HT1080 (cell line): ENCODE data around the gene CAPN13. TPM values are rescaled to one million over a fixed set of nuclear protein-coding genes. Genes with fewer than 3 reads are reported as not detected.

Source experiments
- DNase-seq: peaks from one replicate; pipeline ENCODE4 v3.0.0-alpha.2; 2015; ENCODE audit warnings: low read depth
- total RNA-seq: library from RNA; depleted of rRNA; stranded (reverse); fragments of >200 nt; shearing (Covaris generic); gene quantifications from 2 replicates; pipeline ENCODE4 v1.2.3, GENCODE V29; 2014

Gene CAPN13
- total RNA-seq, 1 experiment from 2014 or later, result not detected

DNA sequence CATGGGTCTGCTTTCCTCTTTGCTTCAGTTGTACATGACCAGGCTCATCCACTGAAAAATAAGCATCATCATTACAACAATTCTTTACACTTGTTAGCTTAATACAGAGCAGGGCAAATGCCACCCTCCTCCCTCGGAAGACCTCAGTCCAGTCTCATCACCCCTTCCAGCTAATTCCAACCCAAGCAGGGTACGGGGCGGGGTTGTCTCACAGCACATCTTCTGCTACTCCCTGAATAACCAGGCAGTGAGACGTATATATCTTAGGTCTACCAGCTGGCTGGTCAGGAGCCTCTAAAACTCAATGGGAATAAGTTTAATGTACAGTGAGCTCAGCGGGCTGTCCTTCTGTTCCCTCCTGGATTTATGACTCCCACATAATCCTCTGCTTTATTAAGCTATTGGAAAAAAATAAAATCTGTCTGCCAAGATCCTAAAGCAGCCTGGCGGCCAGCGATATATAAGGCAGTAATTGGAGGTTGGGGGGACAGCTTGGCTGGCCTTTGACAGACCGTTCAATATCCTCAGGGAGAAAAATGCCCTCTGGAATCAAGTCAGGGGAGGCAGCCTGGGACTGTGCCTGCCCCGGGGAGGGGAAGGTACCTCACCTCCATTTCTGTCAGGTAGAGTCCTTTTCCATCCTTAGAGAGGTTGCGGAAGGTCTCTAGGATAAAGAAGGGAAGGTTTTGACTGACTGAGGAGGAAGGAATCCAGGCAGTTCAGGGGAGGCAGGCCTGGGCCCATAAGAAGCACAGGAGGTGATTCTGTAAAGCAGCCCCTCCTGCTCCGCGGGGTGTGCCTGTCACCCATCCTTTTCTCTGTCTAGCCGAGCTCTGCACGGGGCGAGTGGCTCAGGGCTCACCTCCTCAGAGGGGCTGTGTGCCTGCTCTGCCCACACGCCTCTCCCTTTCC lies 76.3 kb downstream of the CAPN13 start:
- DNase-seq, result no peak

- DNase-seq, result no peak
Observed at GRCh38 chr2:30729031-30729430, 78.2 kb downstream of the CAPN13 start.

DNA sequence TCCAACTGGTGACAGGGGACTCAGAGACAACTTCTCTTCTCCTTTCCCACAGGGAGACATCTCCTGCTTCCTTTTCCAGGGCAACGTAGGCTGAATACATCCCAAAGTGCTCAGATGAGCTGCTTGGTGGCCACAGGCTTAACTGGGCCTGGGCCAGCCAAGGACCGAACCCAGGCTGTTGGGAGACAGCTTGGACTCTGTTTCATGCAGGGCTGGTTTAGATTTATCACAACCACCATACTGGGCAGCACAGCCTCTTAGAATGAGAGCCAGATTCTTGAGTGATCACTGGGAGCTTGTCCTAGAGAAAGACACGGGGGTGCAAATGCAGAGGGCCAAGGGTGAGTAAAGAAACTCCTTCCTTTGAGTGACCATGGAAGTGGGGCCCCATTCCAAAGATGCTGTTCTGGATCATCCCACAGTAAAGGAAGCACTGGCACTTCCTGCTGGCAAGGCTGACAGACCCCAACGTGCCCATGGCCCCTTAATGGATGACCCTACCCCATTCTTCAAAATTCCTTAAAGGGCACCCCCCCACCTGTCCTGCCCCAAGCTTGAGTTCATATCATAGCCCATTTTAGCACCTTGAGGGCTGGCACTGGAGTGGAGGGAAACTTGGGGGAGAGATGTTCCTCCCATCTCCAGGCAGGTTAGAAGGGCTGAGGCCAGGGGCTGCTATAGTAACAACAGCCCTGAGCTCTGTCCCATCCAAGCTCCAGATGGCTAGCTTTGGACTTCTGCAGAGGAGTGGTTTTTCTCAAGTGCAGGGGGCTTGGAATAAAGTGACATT lies 84.1 kb downstream of the CAPN13 start:
- DNase-seq, result no peak

DNA sequence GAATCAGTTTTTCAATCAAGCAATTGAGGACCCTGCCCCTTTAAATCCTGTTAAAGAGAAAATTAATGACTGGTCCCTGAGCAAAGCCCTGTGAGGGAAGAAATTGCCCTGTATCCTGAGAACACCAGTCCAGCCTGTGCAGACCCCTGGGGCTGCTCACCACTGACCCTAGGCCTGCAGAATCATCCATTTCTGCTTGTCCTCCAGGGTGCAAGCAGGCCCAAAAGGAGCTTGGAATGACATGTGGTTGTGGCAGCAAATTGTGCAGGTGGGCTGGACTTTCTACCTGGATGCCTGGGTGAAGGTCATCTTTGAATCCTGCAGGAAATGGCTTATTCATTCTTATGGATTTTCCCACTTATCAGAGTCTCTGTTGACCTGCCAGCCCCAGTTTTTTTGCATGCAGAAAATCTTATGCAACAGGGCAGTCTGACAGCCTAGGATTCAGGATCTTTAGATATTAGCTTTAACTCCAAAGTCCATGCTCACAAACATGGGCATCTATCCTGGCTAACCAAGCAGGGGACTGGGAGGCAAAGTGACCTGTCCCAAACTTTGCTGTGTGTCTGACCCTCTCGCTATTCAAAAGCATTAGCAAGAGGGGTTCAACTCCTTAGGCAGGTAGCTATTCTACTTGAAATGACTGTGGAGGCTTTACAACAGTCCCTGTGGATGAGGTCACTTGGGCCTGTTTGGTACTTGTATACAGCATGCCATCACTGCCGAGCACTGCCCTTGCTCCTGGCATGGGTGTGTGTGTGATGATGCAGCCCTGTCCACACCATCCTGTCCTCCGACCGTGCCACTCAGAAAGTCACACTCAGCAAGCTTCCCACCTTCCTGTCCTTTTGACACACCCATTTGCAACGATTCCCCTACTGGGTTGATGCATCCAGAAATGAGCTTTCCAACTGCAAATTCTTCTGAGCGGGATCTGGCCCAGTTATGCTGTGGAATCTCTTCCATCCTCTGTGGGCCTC lies 85.3 kb downstream of the CAPN13 start:
- no peak for DNase-seq

DNA sequence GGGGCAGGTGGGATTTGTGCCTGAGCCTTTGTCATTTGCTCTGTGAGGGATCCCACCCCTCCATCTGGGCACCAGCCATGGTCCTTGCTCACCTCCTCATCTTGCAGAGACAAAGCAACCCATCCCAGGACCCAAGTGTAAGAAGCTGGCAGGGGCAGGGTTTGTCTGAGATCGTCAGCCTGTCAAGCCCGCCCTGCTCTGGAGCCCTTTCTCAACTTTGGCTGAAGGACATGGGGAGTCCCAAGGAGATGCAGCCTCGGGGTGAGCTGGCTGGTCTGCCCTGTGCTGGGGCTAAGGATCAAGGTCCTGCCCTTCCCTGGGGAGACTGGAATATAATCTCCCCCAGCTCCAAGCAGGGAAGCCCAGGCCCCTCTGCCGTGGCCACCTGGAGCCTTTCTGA lies 86.0 kb downstream of the CAPN13 start:
- DNase-seq, result no peak

DNA sequence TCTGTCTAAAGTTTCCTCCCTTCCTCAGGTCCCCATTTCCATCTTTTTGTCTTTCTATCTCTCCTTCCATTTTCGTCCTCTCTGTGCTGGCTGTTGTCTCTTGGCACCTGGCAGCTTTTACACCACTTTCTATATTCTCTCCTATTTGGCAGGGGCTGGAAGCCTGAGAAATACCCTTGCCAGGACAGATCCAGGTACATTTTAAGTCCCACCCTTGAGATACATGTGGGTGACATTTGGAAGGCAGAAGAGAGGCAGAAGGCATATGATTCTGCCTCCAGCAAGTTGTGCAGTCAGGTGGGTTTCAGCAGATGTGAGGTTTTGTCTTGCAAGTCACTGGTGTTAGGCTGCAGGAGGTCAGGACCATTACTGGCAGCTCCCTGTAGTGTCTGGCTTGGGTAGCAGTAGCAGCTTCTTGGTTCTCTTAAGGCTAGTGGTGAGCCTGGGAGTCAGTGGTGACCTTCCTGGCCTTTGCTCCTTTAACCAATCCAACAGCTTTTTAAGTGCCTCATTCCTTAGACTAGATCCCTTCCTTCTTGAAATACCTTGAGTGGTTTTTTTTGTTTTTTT lies 90.1 kb downstream of the CAPN13 start:
- DNase-seq, result no peak

GRCh38 chr2:30716123-30716900 lies 90.9 kb downstream of the CAPN13 start:
- DNase-seq, result no peak

DNA sequence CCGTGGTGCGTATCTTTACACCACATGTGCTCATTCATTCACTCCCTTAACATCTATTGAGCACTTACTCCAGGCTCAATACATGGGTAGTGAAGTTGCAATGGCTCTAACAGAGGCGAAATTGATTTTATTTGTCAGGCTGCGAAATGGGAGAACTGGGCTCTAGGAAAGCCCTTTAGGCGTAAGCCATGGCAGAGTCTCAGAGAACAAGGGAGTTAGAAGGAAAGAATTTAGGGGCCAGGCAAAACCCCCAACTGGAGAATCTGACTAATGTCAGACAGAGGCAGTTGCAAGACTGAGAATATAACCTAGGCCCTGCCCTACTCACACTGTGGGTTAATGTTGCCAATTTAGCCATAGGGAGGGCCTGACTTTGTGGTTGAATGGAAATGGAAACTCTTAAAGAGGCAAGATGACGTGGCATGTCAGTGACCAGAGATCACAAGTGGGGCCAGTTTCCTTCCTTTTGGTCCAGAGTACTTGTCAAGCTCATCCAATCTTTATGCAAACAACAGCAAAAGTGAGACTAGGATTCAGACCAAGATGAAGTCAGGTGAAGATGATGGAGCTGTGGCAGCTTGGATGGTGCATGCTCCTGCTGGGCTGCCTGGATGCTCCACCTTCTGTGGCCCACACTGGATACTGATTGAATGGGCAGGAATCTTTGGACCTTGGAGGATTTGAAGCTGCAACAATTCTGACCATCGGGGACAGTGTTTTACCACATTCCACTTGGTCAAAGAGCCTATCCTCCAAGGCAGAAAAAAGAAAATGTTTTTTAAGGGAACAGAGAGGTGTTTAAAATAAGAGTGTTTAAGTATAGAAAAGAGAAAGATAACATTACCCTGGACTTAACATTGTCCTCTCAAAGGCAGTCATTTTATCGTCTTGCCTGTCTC lies 92.2 kb downstream of the CAPN13 start:
- DNase-seq, result peak; percentile 37

- no peak for DNase-seq
Observed at GRCh38 chr2:30713698-30714097, 93.5 kb downstream of the CAPN13 start.

DNA sequence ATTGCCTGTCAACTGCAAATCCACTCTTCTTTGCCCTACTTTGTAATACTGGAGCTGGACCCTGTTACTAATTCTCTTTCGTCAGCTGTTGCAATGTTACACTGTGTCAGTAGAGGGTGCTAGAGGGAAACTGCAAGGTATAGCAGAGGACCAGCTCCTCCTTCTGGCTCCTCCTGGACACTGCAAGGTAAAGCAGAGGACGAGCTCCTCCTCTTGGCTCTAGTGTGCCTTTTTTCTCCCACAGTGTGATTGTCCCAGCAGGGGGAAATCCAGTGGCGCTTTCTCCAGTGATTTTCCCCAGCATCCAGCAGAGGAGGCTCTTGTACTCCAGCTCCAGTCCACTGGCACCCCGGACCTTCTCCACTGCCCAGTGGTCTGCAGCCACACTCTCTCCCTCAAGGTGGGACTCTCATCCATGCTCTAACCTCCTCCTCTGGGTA lies 95.6 kb downstream of the CAPN13 start:
- peak; percentile 81 for DNase-seq

DNA sequence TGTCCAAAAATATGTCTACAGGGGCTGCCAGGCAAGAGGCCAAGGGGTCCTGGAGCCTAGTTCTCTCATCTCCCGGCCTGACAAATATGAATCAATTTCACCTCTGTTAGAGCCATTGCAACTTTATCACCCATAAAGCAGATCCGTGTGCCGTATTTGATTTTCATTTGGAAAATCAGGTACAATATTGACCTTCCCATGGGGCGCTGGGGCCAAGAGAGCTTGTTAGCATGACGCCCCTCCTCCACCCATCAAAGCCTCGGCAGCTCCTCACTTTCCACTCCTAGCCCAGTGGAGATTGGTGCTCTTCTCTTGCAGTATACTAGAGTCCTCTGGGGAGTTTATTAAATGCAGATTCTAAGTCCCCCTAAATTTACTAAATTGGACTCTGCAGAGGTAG lies 96.8 kb downstream of the CAPN13 start:
- DNase-seq, result no peak

DNA sequence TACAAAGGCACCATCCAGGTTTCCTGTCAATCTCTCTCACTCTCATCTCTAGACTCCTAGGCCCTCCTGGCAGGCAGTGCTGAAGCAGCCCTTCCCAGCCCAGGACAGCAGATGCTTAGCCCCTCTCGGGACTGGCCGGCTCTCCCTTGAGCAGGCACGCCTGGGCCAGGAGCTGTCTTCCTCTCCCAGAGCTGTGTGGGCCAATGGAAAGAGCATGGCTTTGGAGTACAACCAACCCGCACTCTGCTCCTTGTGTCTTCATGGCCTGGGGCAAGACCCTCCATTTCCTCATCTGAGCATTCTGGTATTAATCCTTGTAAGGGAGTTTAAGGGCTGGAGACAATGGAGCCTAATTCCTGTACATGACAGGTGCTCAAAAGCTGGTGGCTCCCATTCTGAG lies 97.2 kb downstream of the CAPN13 start:
- no peak for DNase-seq

GRCh38 chr2:30709516-30709915 lies 97.7 kb downstream of the CAPN13 start:
- DNase-seq, result no peak

DNA sequence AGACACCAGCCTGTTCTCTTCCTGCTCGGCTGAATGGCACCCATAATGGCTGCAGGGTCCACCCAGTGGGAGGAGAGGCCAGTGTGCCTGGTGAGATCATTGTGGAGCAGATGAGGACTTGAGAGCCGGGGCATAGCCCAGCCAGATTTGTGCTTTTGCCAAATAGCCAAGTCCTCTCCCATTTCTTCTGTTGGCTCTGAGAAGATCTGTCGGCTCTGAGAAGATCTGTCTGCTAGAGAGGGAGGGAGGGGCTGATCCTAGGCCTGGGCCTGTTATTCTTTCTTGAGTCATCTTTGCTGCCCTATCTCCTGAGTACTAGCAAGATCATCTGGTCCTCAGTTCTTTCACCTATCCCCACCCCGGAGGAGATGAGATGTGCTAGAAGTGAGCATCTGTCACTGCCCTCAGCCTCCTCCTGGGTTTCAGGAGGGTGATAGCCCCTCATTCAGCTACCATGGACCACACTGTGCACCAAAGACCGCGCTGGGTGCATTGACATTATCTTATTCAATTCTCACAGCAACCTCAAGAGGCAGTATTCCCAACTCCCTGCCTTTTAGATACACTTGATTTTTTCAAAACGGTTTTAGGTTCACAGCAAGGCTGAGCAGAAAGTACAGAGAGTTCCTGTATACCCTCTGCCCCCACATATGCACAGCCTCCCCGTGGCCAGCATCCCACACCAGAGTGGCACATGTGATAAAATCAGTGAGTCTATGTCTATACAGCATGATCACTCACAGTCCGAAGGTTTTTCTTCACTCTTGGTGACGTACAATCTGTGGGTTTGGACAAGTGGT lies 98.6 kb downstream of the CAPN13 start:
- no peak for DNase-seq

GRCh38 chr2:30707304-30707903 lies 99.8 kb downstream of the CAPN13 start:
- DNase-seq, result no peak

- DNase-seq, result peak; percentile 58
Observed at GRCh38 chr2:30706534-30707303, 100.5 kb downstream of the CAPN13 start.
